IPS-NIHi11 (cell line): ENCODE measurements around the gene CFAP61.

Experiments
- DNase-seq: peaks from one replicate; pipeline ENCODE4 v3.0.0; 2012; ENCODE audit warnings: mixed read lengths, low spot score

The CFAP61 gene

GRCh38 chr20:20181322-20181721 lies 129.0 kb downstream of the CFAP61 start:
- DNase-seq, result no peak

DNA sequence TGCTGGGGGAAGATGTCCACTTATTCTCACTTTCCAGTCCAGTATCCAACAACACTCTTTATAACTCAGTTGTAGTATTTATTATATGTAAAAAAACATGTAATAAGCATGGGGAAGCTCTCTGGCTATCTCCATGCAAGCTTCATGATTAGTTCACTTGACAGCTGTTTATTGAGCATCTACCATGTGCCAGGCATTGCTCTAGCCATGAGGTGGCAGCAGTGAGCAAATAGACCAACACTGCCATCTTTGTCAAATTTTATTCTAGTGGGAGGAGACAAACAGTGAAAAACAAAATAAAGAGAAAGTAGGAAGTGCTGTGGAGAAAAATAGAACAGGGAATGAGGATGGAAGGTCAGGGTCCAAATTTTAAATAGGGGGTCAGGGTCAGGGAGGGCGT lies 131.8 kb downstream of the CFAP61 start:
- DNase-seq, result no peak

GRCh38 chr20:20184706-20185105 lies 132.4 kb downstream of the CFAP61 start:
- no peak for DNase-seq

DNA sequence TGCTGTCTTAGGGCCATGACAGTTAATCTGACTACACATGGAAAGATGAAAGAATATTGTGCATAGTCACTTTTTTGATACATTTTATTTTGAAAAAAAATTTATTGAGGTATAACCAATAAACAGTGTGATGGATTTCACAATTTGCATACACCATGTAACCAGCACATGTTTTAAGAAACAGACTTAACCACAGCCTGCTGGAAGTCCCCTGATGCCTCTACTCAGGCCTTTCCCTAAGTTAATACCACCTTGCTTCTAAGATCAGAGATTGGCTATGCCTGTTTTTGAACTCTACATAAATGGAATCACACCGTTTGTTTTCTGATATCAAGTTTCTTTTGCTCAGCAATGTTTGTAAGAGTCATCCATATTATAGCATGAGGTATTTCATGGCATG lies 136.3 kb downstream of the CFAP61 start:
- no peak for DNase-seq

DNA sequence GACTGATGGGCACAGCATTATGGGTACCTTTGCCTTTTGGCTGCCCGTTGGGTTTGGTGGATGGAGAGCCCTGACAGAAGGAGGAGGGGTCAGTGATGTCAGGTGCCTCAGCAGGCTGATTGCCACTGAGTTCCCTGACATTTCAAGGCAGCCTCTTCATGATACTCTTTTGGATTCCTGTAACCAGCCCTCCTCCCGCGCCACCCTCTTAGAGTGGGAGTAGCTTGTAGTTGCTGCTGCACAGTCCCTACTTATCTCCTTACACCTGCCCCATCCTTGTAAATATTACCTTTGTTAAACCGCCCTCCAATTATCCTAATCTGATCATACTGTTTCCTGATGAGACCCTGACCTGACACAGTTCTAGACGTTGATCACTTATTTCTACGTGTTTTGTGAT lies 140.0 kb downstream of the CFAP61 start:
- DNase-seq, result no peak

- no peak for DNase-seq
Measured at GRCh38 chr20:20195021-20195705, 142.8 kb downstream of the CFAP61 start.

DNA sequence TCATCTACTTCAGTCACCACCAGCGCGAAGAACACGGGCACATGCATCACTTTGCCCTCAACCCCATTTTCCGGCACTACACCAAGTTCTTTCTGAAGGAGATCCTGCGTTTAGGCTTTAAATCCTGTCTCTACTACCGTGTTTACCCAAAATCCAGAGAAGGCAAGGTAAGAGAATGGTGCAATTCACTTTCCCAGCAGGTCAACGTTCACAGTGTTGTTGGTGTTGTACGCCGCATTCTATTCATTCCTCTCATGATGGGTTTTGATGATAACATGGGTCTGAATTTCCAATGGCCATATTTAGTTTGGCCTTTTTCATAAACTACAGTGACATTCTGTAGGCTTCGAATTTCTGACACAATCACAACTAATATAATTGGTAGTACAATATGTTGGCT lies 144.3 kb downstream of the CFAP61 start:
- no peak for DNase-seq

DNA sequence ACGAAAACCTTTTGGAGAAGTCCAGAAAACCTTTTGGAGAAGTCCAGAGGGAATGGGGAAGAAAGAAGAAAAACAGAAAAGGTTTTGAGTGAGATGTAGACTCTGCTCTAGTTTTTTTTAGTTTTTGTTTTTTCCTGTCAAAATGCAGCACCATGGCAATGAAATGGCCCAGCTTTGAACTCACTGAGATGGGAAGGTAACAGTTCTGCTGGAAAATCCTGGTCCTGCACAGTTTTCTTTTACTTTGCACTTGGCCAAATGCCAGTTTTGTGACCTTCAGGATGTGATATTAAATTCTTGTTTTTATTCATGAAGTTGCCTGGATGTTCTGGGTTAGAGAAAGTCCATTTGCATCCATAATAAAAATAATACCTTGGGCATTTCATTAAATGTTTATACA lies 145.7 kb downstream of the CFAP61 start:
- no peak for DNase-seq

- DNase-seq, result no peak
Measured at GRCh38 chr20:20199361-20200160, 147.2 kb downstream of the CFAP61 start.

- no peak for DNase-seq
Measured at GRCh38 chr20:20201124-20201523, 148.8 kb downstream of the CFAP61 start.

GRCh38 chr20:20201639-20202038 lies 149.3 kb downstream of the CFAP61 start:
- no peak for DNase-seq

GRCh38 chr20:20202768-20203167 lies 150.4 kb downstream of the CFAP61 start:
- DNase-seq, result no peak

- DNase-seq, result no peak
Measured at GRCh38 chr20:20203784-20204183, 151.5 kb downstream of the CFAP61 start.

- no peak for DNase-seq
Measured at GRCh38 chr20:20204256-20204655, 151.9 kb downstream of the CFAP61 start.

- no peak for DNase-seq
Measured at GRCh38 chr20:20205141-20205861, 153.0 kb downstream of the CFAP61 start.

- no peak for DNase-seq
Measured at GRCh38 chr20:20205862-20206236, 153.5 kb downstream of the CFAP61 start.

GRCh38 chr20:20206788-20207187 lies 154.5 kb downstream of the CFAP61 start:
- DNase-seq, result no peak

- DNase-seq, result peak; percentile 34
Measured at GRCh38 chr20:20207291-20207690, 155.0 kb downstream of the CFAP61 start.

DNA sequence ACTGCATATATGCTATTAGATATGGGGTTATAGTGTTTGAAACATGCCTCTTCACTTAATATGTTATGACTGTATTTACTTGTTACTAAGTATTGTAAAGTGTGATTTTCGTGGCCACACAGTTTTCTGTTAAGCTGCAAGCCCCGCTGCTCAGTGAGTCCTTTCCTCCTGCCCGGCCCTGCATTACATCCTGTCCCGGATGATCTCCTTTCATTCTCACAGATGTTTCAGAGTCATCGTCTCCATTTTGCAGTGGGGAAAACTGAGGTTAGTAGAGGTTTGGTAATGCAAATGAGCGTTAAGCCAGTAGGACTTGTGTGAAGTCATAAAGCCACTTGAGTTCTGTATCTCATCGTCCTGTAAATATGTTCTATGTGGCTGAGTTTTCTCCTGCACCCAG lies 155.5 kb downstream of the CFAP61 start:
- no peak for DNase-seq

- DNase-seq, result no peak
Measured at GRCh38 chr20:20209684-20210083, 157.4 kb downstream of the CFAP61 start.

GRCh38 chr20:20210327-20210726 lies 158.0 kb downstream of the CFAP61 start:
- no peak for DNase-seq

- DNase-seq, result no peak
Measured at GRCh38 chr20:20210943-20211273, 158.6 kb downstream of the CFAP61 start.
